ENCODE data around the gene ANKRD17. TPM values are rescaled to one million over a fixed set of nuclear protein-coding genes. Genes with fewer than 3 reads are reported as not detected.

Gene ANKRD17
- total and polyA plus RNA-seq, 9 of the 15 experiments (the other 6 are each of a cell fraction or from before 2014, with no cell fraction given) = 25.5 to 86.9 (median 52.2) TPM

DNA sequence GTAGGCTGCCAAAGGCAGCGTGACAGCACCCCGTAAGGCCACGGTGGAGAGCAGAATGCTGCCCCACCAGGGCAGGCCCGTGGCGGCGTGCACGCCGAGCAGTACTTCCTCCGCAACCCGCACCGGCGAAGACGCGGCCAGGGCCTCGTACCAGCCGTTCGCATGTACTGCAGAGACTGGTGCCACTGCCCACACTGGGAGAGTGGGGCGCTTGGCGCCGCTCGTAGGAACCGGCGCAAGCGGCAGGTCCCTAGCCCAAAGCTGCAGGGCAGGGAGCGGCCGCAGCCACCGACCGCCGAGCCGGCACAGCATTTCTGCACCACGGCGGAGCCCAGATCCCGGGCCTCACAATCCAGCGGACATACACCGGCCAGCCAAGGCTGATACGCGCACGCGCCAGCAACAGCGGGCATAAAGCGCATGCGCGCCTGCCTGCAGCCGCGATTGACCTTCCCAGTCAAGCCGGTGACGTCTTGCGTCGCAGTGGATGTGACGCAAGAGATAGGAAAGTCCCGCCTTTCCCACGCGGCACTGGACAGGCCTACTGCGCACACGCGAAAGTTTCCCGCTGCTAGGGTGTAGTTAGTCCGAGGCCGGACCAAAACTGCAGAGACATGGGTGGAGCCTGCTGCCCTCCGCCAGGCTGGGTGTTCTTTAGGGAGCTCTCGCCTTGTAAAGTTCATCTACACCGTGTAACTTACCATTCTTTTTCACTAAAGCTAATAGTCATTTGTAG lies 189.1 kb downstream of the ANKRD17 start, which contains the start of gene COX18 (continued):
- TF ChIP-seq U2AF1 (optimal IDR thresholded peaks at IDR 0.05; ENCODE audit: low read depth, low read length) (peak; percentile 84), CREB1 (IDR thresholded peaks at IDR 0.05) (peak; percentile 100), CREB1 (CRISPR knock-in tag; IDR thresholded peaks at IDR 0.05) (peak; percentile 99), OTX1 (CRISPR knock-in tag; IDR thresholded peaks at IDR 0.05) (peak; percentile 32; the same call in 1 of the 2 replicates), SIN3A (IDR thresholded peaks at IDR 0.05; ENCODE audit: borderline replicate concordance in 2 of 2, control insufficient read depth in 1 of 2, low read depth in 2 of 2, low read length in 2 of 2) (peak in 1 of 2 experiments; percentile 45; a peak in 1 of 4 replicates), CREM (IDR thresholded peaks at IDR 0.05; ENCODE audit: low read depth) (peak; percentile 100), ZC3H4 (CRISPR knock-in tag; IDR thresholded peaks at IDR 0.05; ENCODE audit: borderline replicate concordance) (no peak; the same call in 1 of the 2 replicates), IRF2 (CRISPR knock-in tag; IDR thresholded peaks at IDR 0.05) (no peak)
- TF ChIP-seq, protein P1, sequence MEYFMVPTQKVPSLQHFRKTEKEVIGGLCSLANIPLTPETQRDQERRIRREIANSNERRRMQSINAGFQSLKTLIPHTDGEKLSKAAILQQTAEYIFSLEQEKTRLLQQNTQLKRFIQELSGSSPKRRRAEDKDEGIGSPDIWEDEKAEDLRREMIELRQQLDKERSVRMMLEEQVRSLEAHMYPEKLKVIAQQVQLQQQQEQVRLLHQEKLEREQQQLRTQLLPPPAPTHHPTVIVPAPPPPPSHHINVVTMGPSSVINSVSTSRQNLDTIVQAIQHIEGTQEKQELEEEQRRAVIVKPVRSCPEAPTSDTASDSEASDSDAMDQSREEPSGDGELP (CRISPR knock-in tag; IDR thresholded peaks at IDR 0.05; ENCODE audit: borderline replicate concordance) = peak; percentile 87
- TF ChIP-seq, protein P2, sequence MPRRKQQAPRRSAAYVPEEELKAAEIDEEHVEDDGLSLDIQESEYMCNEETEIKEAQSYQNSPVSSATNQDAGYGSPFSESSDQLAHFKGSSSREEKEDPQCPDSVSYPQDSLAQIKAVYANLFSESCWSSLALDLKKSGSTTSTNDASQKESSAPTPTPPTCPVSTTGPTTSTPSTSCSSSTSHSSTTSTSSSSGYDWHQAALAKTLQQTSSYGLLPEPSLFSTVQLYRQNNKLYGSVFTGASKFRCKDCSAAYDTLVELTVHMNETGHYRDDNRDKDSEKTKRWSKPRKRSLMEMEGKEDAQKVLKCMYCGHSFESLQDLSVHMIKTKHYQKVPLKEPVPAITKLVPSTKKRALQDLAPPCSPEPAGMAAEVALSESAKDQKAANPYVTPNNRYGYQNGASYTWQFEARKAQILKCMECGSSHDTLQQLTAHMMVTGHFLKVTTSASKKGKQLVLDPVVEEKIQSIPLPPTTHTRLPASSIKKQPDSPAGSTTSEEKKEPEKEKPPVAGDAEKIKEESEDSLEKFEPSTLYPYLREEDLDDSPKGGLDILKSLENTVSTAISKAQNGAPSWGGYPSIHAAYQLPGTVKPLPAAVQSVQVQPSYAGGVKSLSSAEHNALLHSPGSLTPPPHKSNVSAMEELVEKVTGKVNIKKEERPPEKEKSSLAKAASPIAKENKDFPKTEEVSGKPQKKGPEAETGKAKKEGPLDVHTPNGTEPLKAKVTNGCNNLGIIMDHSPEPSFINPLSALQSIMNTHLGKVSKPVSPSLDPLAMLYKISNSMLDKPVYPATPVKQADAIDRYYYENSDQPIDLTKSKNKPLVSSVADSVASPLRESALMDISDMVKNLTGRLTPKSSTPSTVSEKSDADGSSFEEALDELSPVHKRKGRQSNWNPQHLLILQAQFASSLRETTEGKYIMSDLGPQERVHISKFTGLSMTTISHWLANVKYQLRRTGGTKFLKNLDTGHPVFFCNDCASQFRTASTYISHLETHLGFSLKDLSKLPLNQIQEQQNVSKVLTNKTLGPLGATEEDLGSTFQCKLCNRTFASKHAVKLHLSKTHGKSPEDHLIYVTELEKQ (CRISPR knock-in tag; IDR thresholded peaks at IDR 0.05) = no peak
- TF ChIP-seq, protein P3, sequence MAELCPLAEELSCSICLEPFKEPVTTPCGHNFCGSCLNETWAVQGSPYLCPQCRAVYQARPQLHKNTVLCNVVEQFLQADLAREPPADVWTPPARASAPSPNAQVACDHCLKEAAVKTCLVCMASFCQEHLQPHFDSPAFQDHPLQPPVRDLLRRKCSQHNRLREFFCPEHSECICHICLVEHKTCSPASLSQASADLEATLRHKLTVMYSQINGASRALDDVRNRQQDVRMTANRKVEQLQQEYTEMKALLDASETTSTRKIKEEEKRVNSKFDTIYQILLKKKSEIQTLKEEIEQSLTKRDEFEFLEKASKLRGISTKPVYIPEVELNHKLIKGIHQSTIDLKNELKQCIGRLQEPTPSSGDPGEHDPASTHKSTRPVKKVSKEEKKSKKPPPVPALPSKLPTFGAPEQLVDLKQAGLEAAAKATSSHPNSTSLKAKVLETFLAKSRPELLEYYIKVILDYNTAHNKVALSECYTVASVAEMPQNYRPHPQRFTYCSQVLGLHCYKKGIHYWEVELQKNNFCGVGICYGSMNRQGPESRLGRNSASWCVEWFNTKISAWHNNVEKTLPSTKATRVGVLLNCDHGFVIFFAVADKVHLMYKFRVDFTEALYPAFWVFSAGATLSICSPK (IDR thresholded peaks at IDR 0.05; ENCODE audit: borderline replicate concordance) = no peak
- TF ChIP-seq, protein P4, sequence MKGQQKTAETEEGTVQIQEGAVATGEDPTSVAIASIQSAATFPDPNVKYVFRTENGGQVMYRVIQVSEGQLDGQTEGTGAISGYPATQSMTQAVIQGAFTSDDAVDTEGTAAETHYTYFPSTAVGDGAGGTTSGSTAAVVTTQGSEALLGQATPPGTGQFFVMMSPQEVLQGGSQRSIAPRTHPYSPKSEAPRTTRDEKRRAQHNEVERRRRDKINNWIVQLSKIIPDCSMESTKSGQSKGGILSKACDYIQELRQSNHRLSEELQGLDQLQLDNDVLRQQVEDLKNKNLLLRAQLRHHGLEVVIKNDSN (CRISPR knock-in tag; IDR thresholded peaks at IDR 0.05) = peak; percentile 43
